Choroid plexus epithelial cell (primary cell): ENCODE results near the gene RELN.

Experiments
- DNase-seq: peaks from one replicate; pipeline ENCODE4 v3.0.0-alpha.2; 2010; ENCODE audit warnings: low read depth
- H3K4me3 ChIP-seq: 2 replicates; pipeline ENCODE4 v1.5.1; 2011; ENCODE audit warnings: low read depth, mild to moderate bottlenecking, control low read depth, low read length, moderate library complexity
- CTCF ChIP-seq: conservative IDR thresholded peaks from 2 replicates; pipeline ENCODE4 v1.5.1; 2011; ENCODE audit warnings: low read depth, mild to moderate bottlenecking, control low read depth, inconsistent platforms, low read length, moderate library complexity

Gene RELN

DNA sequence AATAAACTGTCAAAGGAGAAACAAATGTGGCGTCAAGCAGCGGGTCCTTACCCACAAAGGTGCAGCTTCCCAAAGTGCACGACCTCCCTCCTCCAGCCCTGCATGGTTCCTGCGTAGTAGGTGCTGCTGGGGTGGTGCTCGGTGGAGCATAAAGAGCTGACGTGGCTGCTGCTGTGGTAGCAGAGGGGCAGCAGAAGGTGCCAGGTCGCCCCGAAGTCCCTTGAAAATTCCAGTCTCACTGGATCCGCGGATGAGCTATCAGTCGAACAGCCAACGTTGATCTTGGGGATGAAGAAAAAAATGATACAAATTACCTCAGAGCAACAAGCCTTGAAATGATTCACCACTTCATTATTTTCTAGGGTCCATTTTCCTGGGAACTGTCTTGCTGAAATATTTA, 438.4 kb downstream of the RELN start:
- DNase-seq = no peak
- no peak overlapping the region for H3K4me3 ChIP-seq

GRCh38 chr7:103549786-103550185, 439.7 kb downstream of the RELN start:
- TF ChIP-seq CTCF = no peak
- no peak overlapping the region for H3K4me3 ChIP-seq

More for the DNA sequence above, 438.4 kb downstream of the RELN start:
- TF ChIP-seq CTCF = no peak

GRCh38 chr7:103547451-103548284, 441.8 kb downstream of the RELN start:
- no peak for TF ChIP-seq CTCF
- peak; percentile 2 for DNase-seq
- no peak overlapping the region for H3K4me3 ChIP-seq

More at GRCh38 chr7:103549786-103550185, 439.7 kb downstream of the RELN start:
- DNase-seq = no peak

DNA sequence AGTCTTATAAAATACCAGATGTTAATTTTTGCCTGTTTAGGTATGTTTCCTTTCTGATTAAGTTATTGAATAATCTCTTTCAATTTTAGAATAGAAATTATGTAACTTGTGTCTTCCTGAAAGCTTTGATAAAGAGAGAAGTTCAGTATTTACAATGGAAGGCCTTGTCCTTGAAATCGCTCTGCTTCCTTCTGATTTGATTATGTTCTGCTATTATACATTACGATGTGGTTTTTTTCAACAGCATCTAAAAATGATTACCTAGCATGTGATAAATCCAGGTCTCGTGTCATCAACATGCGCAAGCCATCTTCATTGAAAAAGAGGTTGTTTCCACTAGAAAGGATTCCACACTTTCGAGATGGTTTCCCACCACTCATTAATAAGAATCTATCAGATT, 447.0 kb downstream of the RELN start:
- H3K4me3 ChIP-seq = no peak overlapping the region
- TF ChIP-seq CTCF = no peak
- DNase-seq = no peak

- no peak overlapping the region for H3K4me3 ChIP-seq
- no peak for TF ChIP-seq CTCF
- no peak for DNase-seq
Measured at GRCh38 chr7:103541947-103542346, 447.5 kb downstream of the RELN start.

- no peak for DNase-seq
- no peak for TF ChIP-seq CTCF
- H3K4me3 ChIP-seq = no peak overlapping the region
Measured at GRCh38 chr7:103541026-103541425, 448.4 kb downstream of the RELN start.

DNA sequence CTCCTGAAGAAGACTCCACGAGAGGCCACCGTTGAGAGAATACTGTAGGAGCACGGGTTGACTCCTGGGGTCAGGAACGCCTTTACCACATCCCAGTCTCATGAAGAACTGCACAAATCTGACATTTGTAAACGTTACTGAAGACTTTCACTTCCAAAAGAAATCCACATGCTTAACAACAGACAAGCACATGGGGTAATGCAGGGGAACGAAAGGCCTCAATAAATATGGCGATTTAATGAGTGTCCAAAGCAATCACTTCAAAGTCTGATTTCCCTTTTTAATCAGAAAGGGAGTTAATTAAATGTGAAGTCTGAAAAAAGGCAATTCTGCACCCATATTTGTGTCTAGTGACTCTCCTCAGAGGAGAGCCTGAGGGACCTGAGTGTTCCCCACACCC, 449.1 kb downstream of the RELN start:
- TF ChIP-seq CTCF = no peak
- no peak overlapping the region for H3K4me3 ChIP-seq
- no peak for DNase-seq
